HepG2 (cell line): Measurements from ENCODE around the gene ZNF665. TPM values are rescaled to one million over a fixed set of nuclear protein-coding genes. Genes with fewer than 3 reads are reported as not detected.

Experiments
- ATAC-seq: fragments of 200-7000 bp; cut with Tn5 transposase; 3 replicates; pipeline ENCODE4 v1.9.1; 2020; ENCODE audit warnings: mild to moderate bottlenecking, moderate library complexity
- BruUV-seq: library from RNA; stranded (reverse); fragments of 400-500 nt; replicated peaks from 2 replicates; lab custom pipeline; 2021; lab: Mats Ljungman, UMichigan
- CTCF ChIA-PET: fragments of 300-600 bp; formaldehyde crosslinking; extraction: SDS; loops from one replicate; lab custom pipeline; 2021; ENCODE audit warnings: low total read pairs, inconsistent platforms, low intra/inter-chr PET ratio; lab: Yijun Ruan, JAX
- POLR2A ChIA-PET: fragments of 350-600 bp; sonication (Branson Sonifier 250); formaldehyde crosslinking; loops from one replicate; lab custom pipeline; 2020; ENCODE audit warnings: antibody characterized with exemption, inconsistent platforms; lab: Yijun Ruan, JAX
- DNase-seq: peaks from one replicate; pipeline ENCODE4 v3.0.0-alpha.2; 2015; ENCODE audit warnings: low spot score
- FAIRE-seq: peaks from 3 replicates; lab custom pipeline; 2011; peaks lifted over from hg19 to GRCh38; lab: Jason Lieb, UNC
- H2AFZ ChIP-seq: one replicate; pipeline ENCODE4 v1.6.1; 2011; ENCODE audit warnings: low read length, inconsistent platforms
- H3K27ac ChIP-seq: fragments of 300-600 bp; 3 replicates; pipeline ENCODE4 v1.8.0; 2011; ENCODE audit warnings: mixed run types, mild to moderate bottlenecking, mixed read lengths, low read length, inconsistent platforms; ENCODE audit not compliant: insufficient read depth; ENCODE audit errors: extremely low read length
- H3K27me3 ChIP-seq, 2 experiments: fragments of 200-600 bp in 1 of 2; 2 replicates in 1 of 2; 3 replicates in 1 of 2; pipeline versions ENCODE4 v1.6.0 to v1.8.0; 2011; ENCODE audit warnings: low read length in 2 of 2, mild to moderate bottlenecking in 2 of 2, moderate library complexity in 2 of 2, inconsistent platforms in 1 of 2; ENCODE audit not compliant: insufficient read depth in 2 of 2, control insufficient read depth in 1 of 2
- H3K36me3 ChIP-seq, 2 experiments: fragments of 200-600 bp in 1 of 2; replicated peaks in 1 of 2; 2 replicates in 1 of 2; 3 replicates in 1 of 2; pipeline versions ENCODE4 v1.5.1 to v1.8.0; 2011; ENCODE audit warnings: low read length in 2 of 2, inconsistent platforms in 1 of 2; ENCODE audit not compliant: insufficient read depth in 2 of 2, control insufficient read depth in 1 of 2
- H3K4me1 ChIP-seq: 2 replicates; pipeline ENCODE4 v1.5.1; 2012; ENCODE audit warnings: low read length, inconsistent platforms; ENCODE audit not compliant: insufficient read depth
- H3K4me2 ChIP-seq: 2 replicates; pipeline ENCODE4 v1.6.0; 2011; ENCODE audit warnings: low read depth, low read length, inconsistent platforms
- H3K4me3 ChIP-seq, 3 experiments: fragments of 200-600 bp in 1 of 3; sonication (generic), shearing (Covaris generic) in 1 of 3; replicated peaks in 1 of 3; 2 replicates each; pipeline ENCODE4 v1.5.1; 2011 to 2016; ENCODE audit warnings: low read length in 3 of 3, inconsistent platforms in 2 of 3, low read depth in 2 of 3, mild to moderate bottlenecking in 2 of 3, control low read depth in 1 of 3, mixed read lengths in 1 of 3; ENCODE audit not compliant: insufficient read depth in 1 of 3
- H3K79me2 ChIP-seq: one replicate; pipeline ENCODE4 v1.6.1; 2011; ENCODE audit warnings: low read length, inconsistent platforms; ENCODE audit not compliant: insufficient read depth
- H3K9ac ChIP-seq: 2 replicates; pipeline ENCODE4 v1.6.0; 2011; ENCODE audit warnings: mild to moderate bottlenecking, low read depth, low read length, inconsistent platforms; ENCODE audit not compliant: insufficient read depth
- H3K9me3 ChIP-seq: 2 replicates; pipeline ENCODE4 v1.5.1; 2012; ENCODE audit warnings: mild to moderate bottlenecking, low read length
- H4K20me1 ChIP-seq: 2 replicates; pipeline ENCODE4 v1.6.0; 2011; ENCODE audit warnings: inconsistent platforms, mild to moderate bottlenecking, low read length, moderate library complexity; ENCODE audit not compliant: insufficient read depth
- CAMTA2 ChIP-seq: sonication (generic); formaldehyde crosslinking; IDR thresholded peaks from 2 replicates; pipeline ENCODE4 v1.4.0; 2020; ENCODE audit warnings: mild to moderate bottlenecking, missing genetic modification reagents, borderline replicate concordance
- FOSL2 ChIP-seq: sonication (generic); formaldehyde crosslinking; IDR thresholded peaks from 2 replicates; pipeline ENCODE4 v1.4.0; 2020; ENCODE audit warnings: missing genetic modification reagents
- GPN1 ChIP-seq: sonication (generic); formaldehyde crosslinking; IDR thresholded peaks from 2 replicates; pipeline ENCODE4 v1.5.1; 2020; ENCODE audit warnings: missing genetic modification reagents, borderline replicate concordance
- MIER2 ChIP-seq: IDR thresholded peaks from 2 replicates; pipeline ENCODE4 v1.6.1; 2016; ENCODE audit warnings: missing biosample characterization, missing genetic modification reagents
- PCBP2 ChIP-seq: fragments of 200-400 bp; formaldehyde crosslinking; optimal IDR thresholded peaks from 2 replicates; pipeline ENCODE3; 2018; ENCODE audit warnings: low read length, low read depth; ENCODE audit not compliant: poor library complexity, severe bottlenecking
- ZNF101 ChIP-seq: sonication (generic); formaldehyde crosslinking; IDR thresholded peaks from 2 replicates; pipeline ENCODE4 v1.4.0; 2020; ENCODE audit warnings: mild to moderate bottlenecking, low read depth, missing genetic modification reagents, borderline replicate concordance
- WGBS: methylation state at CpG from one replicate; pipeline ENCODE4 v1.1.6; 2017; ENCODE audit warnings: low lambda C conversion rate; 5-methylcytosine and 5-hydroxymethylcytosine counted together
- in situ Hi-C: cut with HindIII; loops from 2 replicates; pipeline ENCODE4 v1.10.0; 2017; ENCODE audit warnings: low pct_unique_long_range_greater_than_20kb; ENCODE audit not compliant: extremely low pct_ligation_motif_present
- intact Hi-C: fragments of 100-400 bp; cut with micrococcal nuclease; formaldehyde crosslinking; loops from one replicate; pipeline ENCODE4 v1.10.0; 2022; ENCODE audit not compliant: unreplicated experiment
- polyA plus RNA-seq, 8 experiments: library from polyadenylated mRNA; depleted of rRNA in 3 of 8; stranded (reverse) in 7 of 8; unstranded in 1 of 8; fragments of >200 nt; fragmentation: Illumina TruSeq in 4 of 8; extraction: Trizol in 4 of 8; gene quantifications; 2 replicates each; pipeline versions ENCODE4 v1.2.1 to v1.2.3, GENCODE V29; 2011 to 2016; ENCODE audit warnings: low read depth in 4 of 8, missing spikeins in 1 of 8, mixed read lengths in 1 of 8; ENCODE audit not compliant: insufficient read depth in 1 of 8
- total RNA-seq, 5 experiments: library from RNA; depleted of rRNA; stranded (reverse); fragments of >200 nt; fragmentation: Illumina TruSeq; extraction: Trizol; gene quantifications; 2 replicates each; pipeline ENCODE4 v1.2.3, GENCODE V29; 2016; ENCODE audit warnings: low read depth in 1 of 5
- TF ChIP-seq, protein P1 (sequence below), 2 experiments: IDR thresholded peaks; 2 replicates each; pipeline ENCODE4 v1.6.1; 2011 to 2012; ENCODE audit warnings: low read length in 2 of 2, borderline replicate concordance in 1 of 2, low read depth in 1 of 2, mild to moderate bottlenecking in 1 of 2, moderate library complexity in 1 of 2

Gene ZNF665
- total and polyA plus RNA-seq, 2 of the 13 experiments (the other 11 are each of a cell fraction or from before 2014, with no cell fraction given), result 0.45 to 0.49 TPM

- ChIA-PET POLR2A (no interaction called here), CTCF (no interaction called here)
- Histone ChIP-seq H2AFZ (no peak overlapping the region), H3K9ac (no peak overlapping the region), H3K9me3 (peaks cover 44% of the 10 kb centered on the region), H3K4me3 (no peak overlapping the region), H3K36me3 (no peaks in the 10 kb centered on the region), H3K4me1 (no peaks in the 10 kb centered on the region), H4K20me1 (no peaks in the 10 kb centered on the region), H3K27me3 (no peaks in the 10 kb centered on the region), H3K79me2 (no peaks in the 10 kb centered on the region), H3K27ac (no peak overlapping the region), H3K4me2 (no peak overlapping the region)
- BruUV-seq, result no TSS peak
- in situ Hi-C loops (loop anchor here (25.0 kb wide), 1 partner anchor 555 kb away; no protein-coding TSS in a partner anchor), intact Hi-C loops (no loop called here)
- no peak for ATAC-seq
- DNase-seq, result no peak
- TF ChIP-seq PCBP2, result no peak
- 0 out of 2 replicates have a peak, but pooled peaks have one; percentile 11 for TF ChIP-seq FOSL2
- 40% methylated on average over 10 of the region's 10 CpGs for WGBS
- FAIRE-seq, result no peak
These were observed 11.0 kb downstream of the ZNF665 start for GRCh38 chr19:53182202-53182601.

DNA sequence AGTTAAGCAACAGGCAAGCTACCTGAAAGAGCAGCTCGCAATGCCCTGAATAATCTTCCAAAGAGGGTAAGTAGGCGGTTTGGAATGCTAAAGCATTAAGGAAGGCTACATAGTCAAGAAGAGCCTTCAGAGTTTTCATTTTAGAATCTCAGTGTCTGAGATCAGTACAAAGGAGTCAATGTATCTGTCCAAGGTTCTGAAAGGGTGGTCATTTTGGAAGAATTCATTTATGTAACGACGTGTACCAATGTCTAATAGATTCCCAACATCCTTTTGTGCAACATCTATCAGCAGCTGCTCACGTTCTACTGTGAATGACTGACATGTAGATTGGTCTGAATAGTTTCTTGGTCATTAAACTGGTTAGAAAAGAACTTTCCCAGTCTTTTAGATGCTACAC is 15.2 kb downstream of the ZNF665 start:
- Histone ChIP-seq H3K27me3 (no peaks in the 10 kb centered on the region), H4K20me1 (no peaks in the 10 kb centered on the region), H3K4me2 (no peak overlapping the region), H3K4me1 (no peaks in the 10 kb centered on the region), H3K27ac (no peak overlapping the region), H3K4me3 (no peak overlapping the region), H3K79me2 (no peaks in the 10 kb centered on the region), H2AFZ (no peak overlapping the region), H3K36me3 (no peaks in the 10 kb centered on the region), H3K9ac (no peak overlapping the region)
- BruUV-seq, result no TSS peak
- ATAC-seq (no peak), DNase-seq (no peak)
- POLR2A ChIA-PET, result no interaction called here
- 31% methylated on average over 5 of the region's 5 CpGs for WGBS
- CTCF ChIA-PET, result no interaction called here
- in situ Hi-C loops (loop anchor here (25.0 kb wide), 1 partner anchor 559 kb away; no protein-coding TSS in a partner anchor), intact Hi-C loops (no loop called here)
- TF ChIP-seq ZNF101, result no peak
- peak; percentile 76; the same call in 1 of the 2 replicates for TF ChIP-seq MIER2 (CRISPR knock-in tag)
- TF ChIP-seq GPN1, result no peak
- TF ChIP-seq, protein P1, sequence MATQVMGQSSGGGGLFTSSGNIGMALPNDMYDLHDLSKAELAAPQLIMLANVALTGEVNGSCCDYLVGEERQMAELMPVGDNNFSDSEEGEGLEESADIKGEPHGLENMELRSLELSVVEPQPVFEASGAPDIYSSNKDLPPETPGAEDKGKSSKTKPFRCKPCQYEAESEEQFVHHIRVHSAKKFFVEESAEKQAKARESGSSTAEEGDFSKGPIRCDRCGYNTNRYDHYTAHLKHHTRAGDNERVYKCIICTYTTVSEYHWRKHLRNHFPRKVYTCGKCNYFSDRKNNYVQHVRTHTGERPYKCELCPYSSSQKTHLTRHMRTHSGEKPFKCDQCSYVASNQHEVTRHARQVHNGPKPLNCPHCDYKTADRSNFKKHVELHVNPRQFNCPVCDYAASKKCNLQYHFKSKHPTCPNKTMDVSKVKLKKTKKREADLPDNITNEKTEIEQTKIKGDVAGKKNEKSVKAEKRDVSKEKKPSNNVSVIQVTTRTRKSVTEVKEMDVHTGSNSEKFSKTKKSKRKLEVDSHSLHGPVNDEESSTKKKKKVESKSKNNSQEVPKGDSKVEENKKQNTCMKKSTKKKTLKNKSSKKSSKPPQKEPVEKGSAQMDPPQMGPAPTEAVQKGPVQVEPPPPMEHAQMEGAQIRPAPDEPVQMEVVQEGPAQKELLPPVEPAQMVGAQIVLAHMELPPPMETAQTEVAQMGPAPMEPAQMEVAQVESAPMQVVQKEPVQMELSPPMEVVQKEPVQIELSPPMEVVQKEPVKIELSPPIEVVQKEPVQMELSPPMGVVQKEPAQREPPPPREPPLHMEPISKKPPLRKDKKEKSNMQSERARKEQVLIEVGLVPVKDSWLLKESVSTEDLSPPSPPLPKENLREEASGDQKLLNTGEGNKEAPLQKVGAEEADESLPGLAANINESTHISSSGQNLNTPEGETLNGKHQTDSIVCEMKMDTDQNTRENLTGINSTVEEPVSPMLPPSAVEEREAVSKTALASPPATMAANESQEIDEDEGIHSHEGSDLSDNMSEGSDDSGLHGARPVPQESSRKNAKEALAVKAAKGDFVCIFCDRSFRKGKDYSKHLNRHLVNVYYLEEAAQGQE (IDR thresholded peaks at IDR 0.05; ENCODE audit: borderline replicate concordance in 1 of 2, low read depth in 1 of 2, low read length in 2 of 2), result peak in 1 of 2 experiments; percentile 83; a peak in 2 of 4 replicates
- TF ChIP-seq CAMTA2 (CRISPR knock-in tag), result no peak
- TF ChIP-seq, all 625 proteins: peak for 2
- peaks cover 62% of the 10 kb centered on the region for H3K9me3 ChIP-seq
- no peak for FAIRE-seq
